ENCODE measurements around the gene NLGN1.

NLGN1 gene

GRCh38 chr3:174125267-174125824 is 727.8 kb downstream of the NLGN1 start:
- peak; percentile 95 for ATAC-seq
- TF ChIP-seq ISL1 (CRISPR knock-in tag; IDR thresholded peaks at IDR 0.05) (no peak), TSHZ2 (CRISPR knock-in tag; IDR thresholded peaks at IDR 0.05) (no peak), ZFP30 (CRISPR knock-in tag; IDR thresholded peaks at IDR 0.05) (no peak), SNAI2 (CRISPR knock-in tag; IDR thresholded peaks at IDR 0.05) (no peak), ARNTL (CRISPR knock-in tag; IDR thresholded peaks at IDR 0.05; ENCODE audit: borderline replicate concordance, low read depth) (no peak), BACH2 (CRISPR knock-in tag; IDR thresholded peaks at IDR 0.05; ENCODE audit: borderline replicate concordance) (no peak), POU6F1 (CRISPR knock-in tag; IDR thresholded peaks at IDR 0.05; ENCODE audit: borderline replicate concordance, low read depth) (no peak), RARB (CRISPR knock-in tag; IDR thresholded peaks at IDR 0.05) (no peak), OSR1 (CRISPR knock-in tag; IDR thresholded peaks at IDR 0.05) (no peak), ZFP3 (CRISPR knock-in tag; IDR thresholded peaks at IDR 0.05) (no peak), CSDC2 (CRISPR knock-in tag; IDR thresholded peaks at IDR 0.05) (no peak), ESRRG (CRISPR knock-in tag; IDR thresholded peaks at IDR 0.05) (no peak), ZC3H10 (CRISPR knock-in tag; IDR thresholded peaks at IDR 0.05) (no peak), CSRNP3 (CRISPR knock-in tag; IDR thresholded peaks at IDR 0.05) (no peak), TOX (CRISPR knock-in tag; IDR thresholded peaks at IDR 0.05; ENCODE audit: borderline replicate concordance) (no peak), PPARA (CRISPR knock-in tag; IDR thresholded peaks at IDR 0.05; ENCODE audit: borderline replicate concordance) (no peak), ZNF565 (CRISPR knock-in tag; conservative IDR thresholded peaks at IDR 0.05; ENCODE audit: low read depth) (no peak), GLIS3 (CRISPR knock-in tag; IDR thresholded peaks at IDR 0.05) (no peak)
- TF ChIP-seq, protein P1, sequence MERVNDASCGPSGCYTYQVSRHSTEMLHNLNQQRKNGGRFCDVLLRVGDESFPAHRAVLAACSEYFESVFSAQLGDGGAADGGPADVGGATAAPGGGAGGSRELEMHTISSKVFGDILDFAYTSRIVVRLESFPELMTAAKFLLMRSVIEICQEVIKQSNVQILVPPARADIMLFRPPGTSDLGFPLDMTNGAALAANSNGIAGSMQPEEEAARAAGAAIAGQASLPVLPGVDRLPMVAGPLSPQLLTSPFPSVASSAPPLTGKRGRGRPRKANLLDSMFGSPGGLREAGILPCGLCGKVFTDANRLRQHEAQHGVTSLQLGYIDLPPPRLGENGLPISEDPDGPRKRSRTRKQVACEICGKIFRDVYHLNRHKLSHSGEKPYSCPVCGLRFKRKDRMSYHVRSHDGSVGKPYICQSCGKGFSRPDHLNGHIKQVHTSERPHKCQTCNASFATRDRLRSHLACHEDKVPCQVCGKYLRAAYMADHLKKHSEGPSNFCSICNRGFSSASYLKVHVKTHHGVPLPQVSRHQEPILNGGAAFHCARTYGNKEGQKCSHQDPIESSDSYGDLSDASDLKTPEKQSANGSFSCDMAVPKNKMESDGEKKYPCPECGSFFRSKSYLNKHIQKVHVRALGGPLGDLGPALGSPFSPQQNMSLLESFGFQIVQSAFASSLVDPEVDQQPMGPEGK (CRISPR knock-in tag; IDR thresholded peaks at IDR 0.05; ENCODE audit: borderline replicate concordance): no peak
- TF ChIP-seq, protein P2, sequence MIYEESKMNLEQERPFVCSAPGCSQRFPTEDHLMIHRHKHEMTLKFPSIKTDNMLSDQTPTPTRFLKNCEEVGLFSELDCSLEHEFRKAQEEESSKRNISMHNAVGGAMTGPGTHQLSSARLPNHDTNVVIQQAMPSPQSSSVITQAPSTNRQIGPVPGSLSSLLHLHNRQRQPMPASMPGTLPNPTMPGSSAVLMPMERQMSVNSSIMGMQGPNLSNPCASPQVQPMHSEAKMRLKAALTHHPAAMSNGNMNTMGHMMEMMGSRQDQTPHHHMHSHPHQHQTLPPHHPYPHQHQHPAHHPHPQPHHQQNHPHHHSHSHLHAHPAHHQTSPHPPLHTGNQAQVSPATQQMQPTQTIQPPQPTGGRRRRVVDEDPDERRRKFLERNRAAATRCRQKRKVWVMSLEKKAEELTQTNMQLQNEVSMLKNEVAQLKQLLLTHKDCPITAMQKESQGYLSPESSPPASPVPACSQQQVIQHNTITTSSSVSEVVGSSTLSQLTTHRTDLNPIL (CRISPR knock-in tag; IDR thresholded peaks at IDR 0.05; ENCODE audit: low read depth): no peak

GRCh38 chr3:174126990-174127758 is 729.6 kb downstream of the NLGN1 start:
- no peak for ATAC-seq

More at GRCh38 chr3:174126990-174127758, 729.6 kb downstream of the NLGN1 start:
- TF ChIP-seq, protein P1 (CRISPR knock-in tag; IDR thresholded peaks at IDR 0.05; ENCODE audit: borderline replicate concordance): no peak
- no peak for TF ChIP-seq SNAI2 (CRISPR knock-in tag; IDR thresholded peaks at IDR 0.05)
- TF ChIP-seq ZFP3 (CRISPR knock-in tag; IDR thresholded peaks at IDR 0.05): no peak
- TF ChIP-seq CSRNP3 (CRISPR knock-in tag; IDR thresholded peaks at IDR 0.05): no peak
- no peak for TF ChIP-seq PPARA (CRISPR knock-in tag; IDR thresholded peaks at IDR 0.05; ENCODE audit: borderline replicate concordance)
- TF ChIP-seq CSDC2 (CRISPR knock-in tag; IDR thresholded peaks at IDR 0.05): no peak

Measured in SK-N-SH treated with all-trans-retinoic acid at 6 μM for 48 hours (cell line).